GM18526 (cell line): ENCODE data around the gene TDP1.

Experiments
- POLR2A ChIP-seq: IDR thresholded peaks from 3 replicates; pipeline ENCODE4 v1.6.1; 2011; ENCODE audit not compliant: insufficient read length; ENCODE audit errors: extremely low read depth

Gene TDP1

DNA sequence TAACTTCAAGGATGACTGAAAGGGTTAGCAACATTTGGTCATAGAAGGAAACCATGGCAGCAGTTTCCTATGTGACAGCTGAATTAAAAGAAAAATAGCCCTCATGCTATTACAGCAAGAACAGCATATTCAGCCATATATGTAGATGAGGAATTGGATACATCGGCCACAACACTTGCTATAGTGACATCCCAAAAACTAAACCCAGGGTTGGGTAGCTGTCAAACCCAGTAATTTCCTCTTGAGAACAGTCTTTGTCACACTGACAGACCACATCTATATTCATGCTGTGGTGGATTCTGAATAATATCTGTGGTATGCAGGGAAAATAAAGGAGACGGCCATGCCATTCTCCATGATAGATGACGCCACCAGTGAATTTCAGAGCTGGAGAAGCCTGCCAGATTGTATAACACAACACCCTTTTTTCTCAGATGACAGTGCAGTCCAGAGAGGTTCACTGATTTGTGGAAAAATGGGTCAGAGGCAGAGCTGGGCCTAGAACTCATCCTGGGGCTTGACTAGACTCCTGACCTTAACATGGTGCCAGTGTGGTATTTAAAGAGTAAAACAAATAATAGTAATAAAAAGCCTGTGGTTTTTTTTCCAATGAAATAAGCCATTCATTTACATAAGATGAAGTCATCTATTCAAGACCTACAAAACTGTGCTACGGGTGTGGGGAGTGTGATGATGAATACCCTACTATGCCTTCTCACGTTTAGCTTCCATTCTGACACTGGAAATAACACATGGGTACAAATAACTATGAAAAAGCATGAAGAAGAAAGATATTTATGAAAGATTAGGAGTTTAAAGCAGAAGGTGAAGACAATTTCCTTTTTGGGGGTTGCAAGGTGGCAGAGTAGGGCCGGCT, 33.5 kb upstream of the TDP1 start:
- TF ChIP-seq POLR2A: no peak

DNA sequence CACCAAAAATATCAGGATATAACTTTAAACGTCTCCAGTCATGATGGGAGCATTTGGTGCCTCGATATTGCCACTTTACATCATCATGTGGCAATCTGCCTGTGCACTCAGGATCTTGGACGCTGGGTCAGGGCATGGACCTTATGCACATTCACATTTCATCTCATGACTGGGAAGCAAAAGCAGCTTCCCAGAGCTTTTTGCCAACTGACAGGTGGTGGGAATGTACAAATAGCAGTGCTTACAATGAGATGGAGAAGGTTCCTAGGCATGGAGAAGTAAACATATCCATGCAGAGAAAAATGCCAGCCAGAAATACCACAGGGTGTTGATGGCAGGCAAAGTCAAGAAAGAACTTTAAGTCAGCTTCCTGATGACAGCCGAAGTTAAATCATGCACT, 31.5 kb upstream of the TDP1 start:
- no peak for TF ChIP-seq POLR2A

DNA sequence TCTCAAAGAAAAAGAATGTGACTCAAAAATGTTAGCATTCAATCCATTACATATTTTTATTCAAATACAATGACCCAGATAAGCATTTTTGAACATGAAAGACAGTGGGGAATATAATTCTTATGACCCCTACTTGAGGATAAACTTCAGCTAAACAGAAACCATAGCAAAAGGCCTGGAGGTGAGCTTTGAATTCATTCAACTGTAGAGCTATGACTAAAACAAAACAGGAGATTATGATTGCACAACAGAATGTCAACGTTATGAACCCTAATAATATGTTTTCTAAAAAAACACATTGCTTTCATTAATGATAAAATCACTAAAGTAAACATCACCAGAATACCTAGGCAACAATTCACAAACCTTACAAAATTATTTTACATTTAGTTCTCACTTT, 29.0 kb upstream of the TDP1 start:
- TF ChIP-seq POLR2A: no peak

DNA sequence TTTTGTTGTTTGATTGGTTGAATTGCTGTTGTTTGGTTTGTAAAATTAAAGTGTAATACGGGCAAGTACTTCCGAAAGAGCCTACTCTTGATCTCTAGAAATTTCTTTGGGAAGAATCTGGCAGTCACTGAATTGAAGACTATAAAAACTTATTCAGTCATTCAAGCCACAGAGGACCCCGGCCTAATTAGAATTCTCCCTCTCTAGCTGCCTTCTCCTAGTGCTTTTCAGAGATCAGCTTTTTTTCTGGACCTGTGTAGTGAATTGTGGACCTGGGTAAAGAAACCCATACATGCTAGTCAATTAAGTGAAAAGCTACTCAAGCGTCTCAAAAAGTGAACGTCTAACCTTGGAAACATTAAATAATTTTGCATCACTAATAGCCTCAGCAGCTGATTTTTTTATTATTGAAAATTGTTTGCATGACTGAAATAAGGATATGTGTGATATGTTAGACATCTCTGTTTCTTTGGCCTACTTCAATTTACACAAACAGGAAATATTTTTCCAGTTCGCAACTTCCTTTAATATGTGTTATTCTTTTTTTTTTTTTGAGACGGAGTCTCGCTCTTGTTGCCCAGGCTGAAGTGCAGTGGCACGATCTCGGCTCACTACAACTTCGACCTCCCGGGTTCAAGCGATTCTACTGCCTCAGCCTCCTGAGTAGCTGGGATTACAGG, 28.4 kb upstream of the TDP1 start:
- TF ChIP-seq POLR2A: no peak

DNA sequence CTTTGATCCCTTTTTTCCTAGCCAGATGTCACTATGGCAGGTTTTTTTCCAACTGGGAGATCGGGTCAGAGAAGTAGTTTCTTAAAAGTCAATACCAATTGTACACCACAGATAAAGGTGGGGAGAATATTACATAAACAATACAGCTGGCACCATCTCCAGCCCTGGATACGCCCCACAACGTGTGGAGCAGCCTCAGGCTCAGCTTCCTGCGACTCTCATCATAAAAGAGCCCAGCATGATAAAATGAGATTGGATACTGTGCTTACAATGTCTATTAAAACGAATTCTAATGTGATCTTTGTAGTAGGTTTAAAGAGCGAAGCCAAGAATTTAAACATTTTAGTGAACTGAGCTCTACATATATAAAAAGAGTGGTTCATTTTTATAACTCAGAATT, 22.7 kb upstream of the TDP1 start:
- no peak for TF ChIP-seq POLR2A

DNA sequence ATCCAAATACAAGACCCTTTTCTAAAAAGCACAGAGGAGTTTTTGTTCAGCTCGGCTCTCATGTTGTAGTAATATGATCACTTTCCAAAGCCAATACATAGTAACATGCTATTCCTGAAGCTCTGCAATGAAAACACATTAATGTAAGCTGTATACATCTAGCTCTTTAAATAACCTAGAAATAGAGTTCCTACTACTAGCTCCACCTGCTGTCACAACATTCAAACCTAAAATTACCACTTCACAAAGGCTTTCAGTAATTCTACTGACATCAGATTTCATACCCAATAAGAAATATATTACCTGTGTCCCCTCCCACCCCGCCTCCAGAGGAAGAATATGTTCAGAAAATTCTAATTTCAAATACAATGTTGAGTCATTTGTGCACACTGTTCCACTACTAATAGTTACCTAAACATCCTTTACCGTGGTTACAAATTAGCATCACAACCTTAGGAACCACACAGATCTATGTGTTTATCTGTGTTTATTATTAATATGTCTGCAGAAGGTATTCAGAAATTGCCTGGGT, 19.0 kb upstream of the TDP1 start:
- no peak for TF ChIP-seq POLR2A

DNA sequence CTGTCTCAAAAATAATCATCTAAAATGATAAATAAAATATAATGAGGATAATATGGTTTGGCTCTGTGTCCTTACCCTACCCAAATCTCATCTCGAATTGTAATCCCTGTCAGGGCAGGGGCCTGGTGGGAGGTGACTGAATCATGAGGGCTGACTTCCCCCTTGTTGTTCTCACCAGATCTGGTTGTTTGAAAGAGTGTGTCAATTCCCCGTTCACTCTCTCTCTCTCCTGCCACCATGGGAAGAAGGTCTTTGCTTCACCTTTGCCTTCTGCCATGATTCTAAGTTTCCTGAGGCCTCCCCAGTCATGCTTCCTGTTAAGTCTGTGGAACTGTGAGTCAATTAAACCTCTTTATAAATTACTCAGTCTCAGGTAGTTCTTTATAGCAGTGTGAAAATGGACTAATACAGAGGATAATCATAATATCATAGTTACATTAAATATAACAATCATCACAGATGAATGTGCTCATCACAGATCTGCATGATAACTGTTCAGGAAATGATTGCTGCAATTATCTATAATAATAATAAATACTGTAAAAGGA, 13.8 kb upstream of the TDP1 start:
- no peak for TF ChIP-seq POLR2A

DNA sequence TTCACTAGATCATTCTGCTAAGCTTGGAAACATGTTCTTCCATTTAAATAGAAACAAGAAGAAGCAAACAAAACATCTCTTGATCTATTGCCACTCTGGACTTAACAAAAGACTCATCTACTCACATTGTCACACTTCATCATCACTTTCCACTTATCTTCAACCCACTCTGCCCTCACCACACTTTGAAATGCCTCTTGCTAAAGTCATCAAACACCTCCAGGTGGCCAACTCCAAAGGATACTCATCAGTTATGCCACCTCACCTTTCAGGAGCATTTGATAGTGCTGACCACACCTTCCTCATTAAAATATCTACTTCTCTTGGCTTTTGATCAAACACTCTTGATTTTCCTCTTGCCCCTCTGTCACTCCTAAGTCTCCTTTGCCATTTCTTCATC, 8.4 kb upstream of the TDP1 start:
- TF ChIP-seq POLR2A: no peak

DNA sequence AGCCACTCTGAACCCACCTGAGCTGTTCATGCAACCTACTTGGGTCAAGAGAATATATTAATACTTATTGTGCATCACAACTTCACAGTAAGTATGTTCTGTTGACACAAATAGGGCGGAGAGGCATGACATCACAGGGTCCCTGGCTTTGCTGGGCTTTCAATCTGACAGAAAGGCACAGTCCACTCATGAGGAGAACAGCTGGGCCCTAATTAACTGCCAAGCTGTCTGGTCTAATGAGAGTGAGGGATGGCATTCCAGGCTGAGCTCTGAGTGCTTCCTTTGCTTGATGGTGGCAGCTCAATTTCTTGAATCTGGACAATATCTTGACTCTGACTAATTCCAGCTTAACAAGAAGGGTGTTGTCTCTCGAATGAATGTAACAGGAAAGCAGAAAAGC, 3.2 kb upstream of the TDP1 start:
- no peak for TF ChIP-seq POLR2A

DNA sequence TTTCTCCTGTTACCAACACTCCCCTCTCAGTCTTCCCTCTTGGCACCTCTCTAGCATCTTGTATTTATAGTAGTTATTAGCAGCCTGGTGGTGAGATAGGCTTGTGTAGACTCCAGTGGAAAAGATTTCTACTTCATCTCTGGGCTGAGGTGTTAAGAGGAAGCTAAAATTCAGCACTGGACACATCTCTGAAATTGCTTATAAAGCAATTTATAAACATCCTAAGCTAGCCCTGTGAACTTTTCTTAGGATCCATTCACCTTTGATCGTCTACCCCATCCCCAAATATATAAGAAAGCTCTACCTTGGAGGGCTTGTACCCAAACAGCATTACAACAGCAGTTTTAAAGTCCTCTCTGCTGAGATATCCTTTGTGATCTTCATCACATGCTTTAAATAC, 2.1 kb upstream of the TDP1 start:
- TF ChIP-seq POLR2A: no peak

DNA sequence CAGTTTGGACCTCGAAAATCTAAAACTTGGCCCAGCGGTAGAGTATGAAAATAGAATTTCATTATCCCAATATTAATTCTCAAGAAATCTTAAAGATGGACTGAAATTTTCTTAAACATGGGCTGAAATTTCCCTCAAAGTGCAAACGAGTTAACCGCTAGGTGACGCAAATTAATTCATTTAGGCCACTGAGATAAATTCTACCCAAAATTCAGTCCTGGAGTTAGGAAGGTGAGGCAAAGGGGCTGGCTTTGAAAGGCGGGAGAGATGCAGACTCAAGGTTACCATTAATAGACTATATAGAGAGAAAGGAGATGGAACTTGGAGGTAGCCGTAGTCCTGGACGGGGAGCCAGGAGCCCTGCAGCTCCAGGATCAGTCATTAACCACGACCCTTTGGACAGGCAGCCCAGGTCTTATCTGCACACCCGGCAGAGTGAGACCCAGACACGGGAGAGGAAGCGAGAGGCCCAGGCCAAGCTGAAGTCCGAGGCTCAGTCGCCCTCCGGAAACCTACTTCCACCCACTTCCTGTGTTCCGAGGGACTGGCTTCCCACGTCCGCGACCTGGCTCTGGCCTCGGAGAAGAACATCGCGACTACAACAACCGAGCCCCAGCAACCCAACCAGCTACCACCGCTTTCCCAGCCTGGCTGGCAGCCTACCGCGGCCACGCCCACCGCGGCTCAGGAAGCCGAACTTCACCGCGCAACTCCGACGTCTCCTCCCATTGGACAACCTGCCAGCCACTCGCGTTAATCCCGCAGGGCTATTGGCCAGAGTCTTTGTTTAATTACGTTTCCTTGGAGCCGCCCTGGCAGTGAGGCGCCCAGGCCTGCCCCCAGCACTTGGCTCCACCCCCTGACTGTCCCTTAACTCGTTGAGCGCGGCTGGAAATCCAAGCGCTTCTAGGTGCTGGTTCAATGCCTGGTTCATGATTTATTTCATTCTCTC, 1.4 kb upstream of the TDP1 start, which contains the start of gene EFCAB11:
Gene EFCAB11 (minus strand): TSS at position 661 of the 952 bp plus-strand sequence. CDS start 70 bp downstream, at position 591.
- TF ChIP-seq POLR2A: peak; percentile 71

DNA sequence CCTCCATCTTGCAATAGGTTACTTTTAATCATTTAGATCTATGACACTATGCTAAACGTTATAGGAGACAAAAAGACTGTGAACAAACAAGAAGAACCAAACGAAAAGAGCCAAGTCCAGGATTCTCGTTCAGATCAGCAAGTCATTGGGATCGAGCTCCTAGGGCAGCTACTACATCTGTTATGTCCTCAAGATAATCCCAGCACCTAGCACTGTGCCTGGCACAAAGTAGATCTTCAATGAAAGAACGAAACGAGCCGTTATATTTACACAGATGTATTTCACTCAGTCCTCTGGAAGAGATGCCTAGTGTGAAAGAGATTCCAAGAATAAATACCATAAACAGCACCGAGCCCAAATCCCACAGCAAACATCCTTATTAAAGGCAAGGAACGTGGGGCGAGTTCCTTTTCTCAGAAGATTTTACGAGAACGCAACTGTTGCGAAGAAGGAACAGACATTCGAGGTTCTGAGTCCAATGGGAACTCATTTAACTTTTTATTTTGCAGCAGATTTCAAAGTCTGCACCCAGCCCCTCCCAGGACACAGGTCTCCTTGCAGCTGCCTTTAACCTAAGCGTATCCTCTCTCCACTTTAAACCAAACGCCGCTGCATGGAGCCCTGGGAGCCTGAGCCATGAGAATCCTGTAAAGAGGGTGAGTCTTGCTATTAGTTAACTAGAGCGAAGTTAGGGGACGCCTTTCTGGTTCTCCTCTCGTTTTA, 544 bp upstream of the TDP1 start:
- no peak for TF ChIP-seq POLR2A

DNA sequence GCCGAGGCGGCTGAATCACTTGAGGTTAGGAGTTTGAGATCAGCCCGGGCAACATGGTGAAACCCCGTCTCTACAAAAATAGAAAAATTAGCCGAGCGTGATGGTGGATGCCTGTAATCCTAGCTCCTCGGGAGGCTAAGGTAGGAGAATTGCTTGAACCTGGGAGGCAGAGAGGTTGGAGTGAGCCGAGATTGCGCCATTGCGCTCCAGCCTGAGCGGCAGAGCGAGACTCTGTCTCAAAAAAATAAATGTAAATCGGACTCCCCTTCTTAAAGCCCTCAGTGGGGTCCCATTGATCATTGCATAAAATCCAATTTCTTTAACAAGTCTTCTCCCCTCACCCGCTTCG, 908 bp downstream of the TDP1 start:
- TF ChIP-seq POLR2A: no peak

DNA sequence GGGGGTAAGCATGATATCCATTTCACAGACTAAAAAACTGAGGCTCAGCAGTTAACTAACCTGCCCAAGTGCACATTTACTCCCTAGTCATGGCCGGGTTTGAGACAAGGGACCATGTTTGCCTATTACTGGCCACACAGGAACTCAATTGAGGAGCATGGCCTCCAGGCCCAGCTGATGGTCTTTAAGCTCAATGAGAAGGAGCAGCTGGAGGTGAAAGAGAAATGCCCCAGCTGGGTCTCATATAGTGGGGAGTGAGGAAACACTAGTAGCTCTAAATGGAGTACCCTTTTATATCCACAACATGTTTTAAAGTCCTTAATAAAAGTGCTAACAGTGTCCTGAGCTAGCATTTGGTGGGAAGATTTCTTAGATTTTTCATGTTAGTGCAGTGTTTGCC, 1.6 kb downstream of the TDP1 start:
- no peak for TF ChIP-seq POLR2A

DNA sequence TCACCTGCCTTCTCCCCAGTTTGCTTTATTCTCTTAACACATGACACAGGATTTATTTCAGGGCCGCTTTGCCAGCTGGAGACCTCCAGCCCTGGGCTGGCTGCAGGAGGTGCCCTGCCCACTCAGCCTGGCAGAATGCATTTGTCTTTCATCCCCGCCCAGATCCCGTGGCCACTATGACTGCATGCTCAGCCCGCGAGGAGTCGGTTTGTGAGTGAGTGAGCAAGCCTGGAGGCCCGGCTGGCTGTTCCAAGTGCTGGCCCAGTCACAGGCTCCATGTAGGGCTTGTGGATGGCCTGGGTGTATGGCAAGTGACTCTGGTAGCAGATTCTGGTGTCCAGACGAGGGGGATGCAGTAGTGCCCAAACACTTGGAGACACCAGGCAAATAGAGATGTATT, 2.1 kb downstream of the TDP1 start:
- no peak for TF ChIP-seq POLR2A

DNA sequence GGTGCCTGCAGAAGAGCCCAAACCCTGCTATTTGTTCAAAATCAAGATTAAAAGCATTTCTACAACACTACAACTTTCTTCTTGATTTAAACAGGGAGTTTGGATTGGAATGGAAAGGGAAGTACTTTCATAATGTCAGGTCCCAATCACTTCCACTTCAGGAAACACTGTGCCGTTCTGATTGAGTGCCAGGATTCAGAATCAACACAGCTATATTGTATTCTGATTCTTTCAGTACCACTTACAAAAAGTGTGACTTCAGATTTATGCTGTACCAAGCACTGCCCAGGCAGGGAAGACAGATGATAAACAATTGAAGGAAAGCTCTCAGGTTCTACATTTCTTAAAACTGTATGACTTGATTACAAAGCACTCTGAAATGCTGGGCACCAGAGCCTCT, 3.2 kb downstream of the TDP1 start:
- TF ChIP-seq POLR2A: no peak
